MCF 10A (cell line): ENCODE results near the gene GABRB1. TPM values are rescaled to one million over a fixed set of nuclear protein-coding genes. Genes with fewer than 3 reads are reported as not detected.
A peak's percentile ranks its signal among the peaks of the same experiment; 100 is the strongest.

Experiments used
- BruUV-seq: library from RNA; stranded (reverse); fragments of 400-500 nt; replicated peaks from 2 replicates; lab custom pipeline; 2021; lab: Mats Ljungman, UMichigan
- CTCF ChIA-PET: fragments of 300-600 bp; sonication (Branson Sonifier 250); formaldehyde crosslinking; extraction: SDS; loops from one replicate; lab custom pipeline; 2021; ENCODE audit warnings: antibody characterized with exemption, inconsistent platforms; lab: Yijun Ruan, JAX
- POLR2A ChIA-PET: fragments of 300-600, 350-650 bp; sonication (Branson Sonifier 250); formaldehyde crosslinking; extraction: SDS; loops from one replicate; lab custom pipeline; 2020; ENCODE audit warnings: antibody characterized with exemption, inconsistent platforms; lab: Yijun Ruan, JAX
- DNase-seq: peaks from one replicate; pipeline ENCODE4 v3.0.0-alpha.2; 2018; ENCODE audit not compliant: unreplicated experiment
- H3K27ac Mint-ChIP-seq: one replicate; pipeline ENCODE4 v1.8.0; 2022; ENCODE audit warnings: mild to moderate bottlenecking, low read depth, mixed read lengths; ENCODE audit not compliant: unreplicated experiment
- H3K27me3 Mint-ChIP-seq: one replicate; pipeline ENCODE4 v1.8.0; 2022; ENCODE audit warnings: mixed read lengths; ENCODE audit not compliant: insufficient read depth, unreplicated experiment
- H3K36me3 Mint-ChIP-seq: one replicate; pipeline ENCODE4 v1.8.0; 2022; ENCODE audit warnings: mild to moderate bottlenecking, moderate library complexity, mixed read lengths; ENCODE audit not compliant: insufficient read depth, unreplicated experiment
- H3K4me1 Mint-ChIP-seq: one replicate; pipeline ENCODE4 v1.8.0; 2022; ENCODE audit warnings: mixed read lengths; ENCODE audit not compliant: insufficient read depth, unreplicated experiment
- H3K4me3 Mint-ChIP-seq: one replicate; pipeline ENCODE4 v1.8.0; 2022; ENCODE audit warnings: mild to moderate bottlenecking, moderate library complexity, mixed read lengths; ENCODE audit not compliant: unreplicated experiment
- H3K9me3 Mint-ChIP-seq: one replicate; pipeline ENCODE4 v1.8.0; 2022; ENCODE audit warnings: mixed read lengths; ENCODE audit not compliant: unreplicated experiment
- CTCF ChIP-seq: fragments of 200-600 bp; IDR thresholded peaks from one replicate; pipeline ENCODE4 v1.8.0; 2022; ENCODE audit warnings: antibody characterized with exemption, mild to moderate bottlenecking; ENCODE audit not compliant: unreplicated experiment
- intact Hi-C: fragments of 100-400 bp; cut with micrococcal nuclease; formaldehyde crosslinking; loops from 2 replicates; pipeline ENCODE4 v1.14.1; 2022
- total RNA-seq: library from RNA; stranded (reverse); gene quantifications from 2 replicates; pipeline ENCODE4 v1.2.3, GENCODE V29; 2022

The GABRB1 gene
- total RNA-seq, 1 experiment from 2014 or later = not detected

- Mint-ChIP-seq H3K9me3 (no peaks in the 10 kb centered on the region), H3K36me3 (no peaks in the 10 kb centered on the region), H3K4me1 (no peaks in the 10 kb centered on the region), H3K27ac (no peak overlapping the region), H3K27me3 (peaks cover 13% of the 10 kb centered on the region), H3K4me3 (no peak overlapping the region)
- ChIA-PET CTCF (interaction anchor here (0.6 to 1.0 kb wide), 2 partner anchors 259 to 925 kb away, joined by 3 to 4 read pairs; no protein-coding TSS in a partner anchor), POLR2A (no interaction called here)
- no TSS peak for BruUV-seq
- intact Hi-C loops = loop anchor here (5.0 to 10.0 kb wide), 2 partner anchors 554 to 1054 kb away; no protein-coding TSS in a partner anchor
- no peak for TF ChIP-seq CTCF
- no peak for DNase-seq
Measured at GRCh38 chr4:47381172-47381571, 349.8 kb downstream of the GABRB1 start.

GRCh38 chr4:47382846-47383360 is 351.5 kb downstream of the GABRB1 start:
- DNase-seq = no peak
- Mint-ChIP-seq H3K36me3 (no peaks in the 10 kb centered on the region), H3K27ac (no peak overlapping the region), H3K9me3 (no peaks in the 10 kb centered on the region), H3K4me1 (no peaks in the 10 kb centered on the region), H3K27me3 (peaks cover 28% of the 10 kb centered on the region), H3K4me3 (no peak overlapping the region)
- no peak for TF ChIP-seq CTCF
- no TSS peak for BruUV-seq
- POLR2A ChIA-PET = interaction anchor here (0.6 kb wide), 1 partner anchor 1175 kb away, joined by 3 read pairs; no protein-coding TSS in a partner anchor
- intact Hi-C loops = loop anchor here (1.0 to 10.0 kb wide), 3 partner anchors 451 to 1056 kb away; no protein-coding TSS in a partner anchor
- CTCF ChIA-PET = interaction anchor here (0.6 to 3.3 kb wide), 19 partner anchors 8 to 1099 kb away, joined by 3 to 22 read pairs (median 4); no protein-coding TSS in a partner anchor

GRCh38 chr4:47383829-47384427 is 352.6 kb downstream of the GABRB1 start:
- CTCF ChIA-PET = interaction anchor here (0.7 to 3.3 kb wide), 20 partner anchors 9 to 1100 kb away, joined by 3 to 22 read pairs (median 4); no protein-coding TSS in a partner anchor
- H3K36me3 Mint-ChIP-seq = no peaks in the 10 kb centered on the region
- POLR2A ChIA-PET = no interaction called here
- H3K27me3 Mint-ChIP-seq = peaks cover 39% of the 10 kb centered on the region
- no peaks in the 10 kb centered on the region for H3K4me1 Mint-ChIP-seq
- H3K9me3 Mint-ChIP-seq = no peaks in the 10 kb centered on the region
- DNase-seq = peak; percentile 45
- peak; percentile 48 for TF ChIP-seq CTCF
- H3K4me3 Mint-ChIP-seq = no peak overlapping the region
- BruUV-seq = no TSS peak
- intact Hi-C loops = loop anchor here (1.0 to 10.0 kb wide), 6 partner anchors 261 to 1057 kb away; no protein-coding TSS in a partner anchor
- no peak overlapping the region for H3K27ac Mint-ChIP-seq

- Mint-ChIP-seq H3K4me3 (no peak overlapping the region), H3K9me3 (no peaks in the 10 kb centered on the region), H3K27me3 (peaks cover 41% of the 10 kb centered on the region), H3K4me1 (no peaks in the 10 kb centered on the region), H3K27ac (no peak overlapping the region), H3K36me3 (no peaks in the 10 kb centered on the region)
- intact Hi-C loops = loop anchor here (5.0 to 10.0 kb wide), 2 partner anchors 176 to 549 kb away; no protein-coding TSS in a partner anchor
- BruUV-seq = no TSS peak
- ChIA-PET POLR2A (no interaction called here), CTCF (interaction anchor here (0.8 to 1.2 kb wide), 2 partner anchors 476 to 612 kb away, joined by 4 read pairs; no protein-coding TSS in a partner anchor)
- DNase-seq = no peak
- no peak for TF ChIP-seq CTCF
Measured at GRCh38 chr4:47386146-47386545, 354.8 kb downstream of the GABRB1 start.
